ENCODE data around the gene FGF5. TPM values are rescaled to one million over a fixed set of nuclear protein-coding genes. Genes with fewer than 3 reads are reported as not detected.

The FGF5 gene
- total and polyA plus RNA-seq, 11 donors, result 0.10 to 0.83 (median 0.27) TPM; not detected in 2

DNA sequence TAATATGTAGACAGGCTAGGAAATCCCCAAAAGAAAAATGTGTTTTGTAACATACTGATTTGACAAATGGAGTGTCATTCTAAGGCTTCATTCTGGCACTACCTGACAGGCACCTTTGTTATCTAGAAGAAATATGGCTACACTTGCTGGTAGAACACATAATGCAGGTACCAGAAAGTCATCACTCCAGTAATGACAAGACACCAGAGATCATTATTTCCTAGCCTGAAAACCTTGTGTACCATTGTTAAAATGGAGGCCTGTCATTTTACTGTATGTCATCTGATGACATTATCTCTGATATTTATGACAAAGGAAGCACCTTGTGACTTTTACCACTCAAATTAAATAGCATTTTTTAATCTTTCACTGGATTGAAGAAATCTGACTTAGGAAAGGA lies 13.5 kb upstream of the FGF5 start:
- Histone ChIP-seq H3K27me3 (peaks cover 0 to 26% (median 4%) of the 10 kb centered on the region in 9 donors), H3K27ac (no peak overlapping the region), H3K4me1 (no peaks in the 10 kb centered on the region), H3K36me3 (no peaks in the 10 kb centered on the region), H3K9me3 (no peaks in the 10 kb centered on the region), H3K4me3 (no peak overlapping the region)
- DNase-seq, result no peak
- ATAC-seq, result no peak
- no peak for TF ChIP-seq CTCF (IDR thresholded peaks at IDR 0.05)
- no peak for TF ChIP-seq POLR2A (IDR thresholded peaks at IDR 0.05)
- intact Hi-C loops (cut with DNase I), result no loop called here

DNA sequence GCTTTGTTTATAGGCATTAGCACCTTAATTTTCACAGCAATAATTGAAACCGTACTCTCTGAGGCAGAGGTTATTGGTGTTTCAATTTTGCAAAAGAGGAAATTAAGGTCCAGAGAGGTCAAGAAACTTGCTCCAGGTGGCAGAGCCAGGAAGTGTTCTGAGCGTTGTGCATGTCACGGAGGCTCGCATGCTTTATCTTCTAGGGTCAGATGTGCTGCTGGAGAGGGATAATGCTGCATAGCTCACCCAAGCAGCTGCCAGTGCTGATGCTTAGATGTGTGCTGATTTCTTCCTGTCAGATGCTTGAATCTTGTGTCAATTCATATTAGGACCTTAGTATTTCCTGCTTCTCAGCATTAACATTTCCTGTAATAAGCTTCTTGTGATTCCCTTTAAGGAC lies 13.0 kb upstream of the FGF5 start:
- intact Hi-C loops (cut with DNase I), result no loop called here
- DNase-seq (no peak), ATAC-seq (no peak)
- 44 to 60% (median 52%) methylated on average over 4 of the region's 4 CpGs for WGBS, 4 donors
- Histone ChIP-seq H3K27me3 (peaks cover 0 to 26% (median 4%) of the 10 kb centered on the region in 9 donors), H3K4me1 (no peaks in the 10 kb centered on the region), H3K4me3 (no peak overlapping the region), H3K27ac (no peak overlapping the region), H3K36me3 (no peaks in the 10 kb centered on the region), H3K9me3 (no peaks in the 10 kb centered on the region)
- no peak for TF ChIP-seq POLR2A (IDR thresholded peaks at IDR 0.05)
- TF ChIP-seq CTCF (IDR thresholded peaks at IDR 0.05), result no peak

- Histone ChIP-seq H3K9me3 (no peaks in the 10 kb centered on the region), H3K36me3 (no peaks in the 10 kb centered on the region), H3K4me1 (no peaks in the 10 kb centered on the region), H3K27me3 (peaks cover 0 to 32% (median 4%) of the 10 kb centered on the region in 9 donors), H3K4me3 (no peak overlapping the region), H3K27ac (no peak overlapping the region)
- TF ChIP-seq CTCF (IDR thresholded peaks at IDR 0.05) (no peak), POLR2A (IDR thresholded peaks at IDR 0.05) (no peak)
- WGBS, 4 donors, result 94 to 100% (median 96%) methylated on average over 2 of the region's 2 CpGs
- intact Hi-C loops (cut with DNase I), result no loop called here
- ATAC-seq, result no peak
- no peak for DNase-seq
These were observed 12.3 kb upstream of the FGF5 start for GRCh38 chr4:80254114-80254513.

DNA sequence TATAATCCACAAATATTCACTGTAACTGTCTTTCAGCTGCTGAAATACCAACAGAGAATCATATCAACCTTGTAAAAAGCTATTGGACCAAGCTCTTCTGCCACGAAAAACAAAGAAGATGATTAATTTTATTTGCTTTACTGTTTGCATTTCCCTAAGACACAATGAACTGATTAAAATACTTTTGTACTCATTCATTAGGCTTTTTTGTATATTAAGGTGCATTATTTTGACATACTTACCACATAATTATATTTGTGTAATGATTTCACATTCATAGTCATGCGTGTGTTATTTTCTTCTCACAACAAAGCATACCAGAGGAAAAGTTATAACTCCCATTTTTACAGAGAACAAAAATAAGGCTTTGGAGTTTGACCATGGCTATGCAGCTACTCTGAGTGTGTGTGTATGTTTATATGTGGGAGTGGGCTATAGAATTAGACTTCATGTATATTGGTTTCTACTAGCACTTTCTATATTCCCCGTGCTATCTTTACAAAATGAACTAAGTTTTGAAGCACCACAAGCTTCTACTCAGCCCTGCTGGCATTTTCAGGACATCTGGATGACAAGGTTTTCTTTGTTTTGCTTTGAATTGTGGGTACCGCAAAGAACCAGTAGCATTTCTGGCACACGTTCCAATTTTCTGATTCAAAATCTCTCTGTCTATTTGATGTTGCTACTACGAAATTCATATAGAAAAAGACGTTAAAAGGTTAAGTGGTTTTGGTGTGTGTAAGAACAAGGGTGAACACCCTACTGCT lies 11.0 kb upstream of the FGF5 start:
- no peak overlapping the region for H3K4me3 ChIP-seq
- H3K36me3 ChIP-seq, result no peaks in the 10 kb centered on the region
- no peak for ATAC-seq
- 73 to 79% (median 75%) methylated on average over 7 of the region's 7 CpGs for WGBS, 4 donors
- intact Hi-C loops (cut with DNase I), result no loop called here
- TF ChIP-seq CTCF (IDR thresholded peaks at IDR 0.05), result no peak
- peaks cover 0 to 30% (median 4%) of the 10 kb centered on the region in 9 donors for H3K27me3 ChIP-seq
- H3K27ac ChIP-seq, result no peak overlapping the region
- no peak for DNase-seq
- H3K9me3 ChIP-seq, result no peaks in the 10 kb centered on the region
- H3K4me1 ChIP-seq, result no peaks in the 10 kb centered on the region

All from heart left ventricle (tissue), 16 donors.